HG03571 (cell line): ENCODE measurements around the gene MRNIP.

Experiments
- ATAC-seq: cut with Tn5 transposase; IDR thresholded peaks from one replicate; pipeline ENCODE4 v1.9.1; 2021; ENCODE audit not compliant: unreplicated experiment

Gene MRNIP, protein sequence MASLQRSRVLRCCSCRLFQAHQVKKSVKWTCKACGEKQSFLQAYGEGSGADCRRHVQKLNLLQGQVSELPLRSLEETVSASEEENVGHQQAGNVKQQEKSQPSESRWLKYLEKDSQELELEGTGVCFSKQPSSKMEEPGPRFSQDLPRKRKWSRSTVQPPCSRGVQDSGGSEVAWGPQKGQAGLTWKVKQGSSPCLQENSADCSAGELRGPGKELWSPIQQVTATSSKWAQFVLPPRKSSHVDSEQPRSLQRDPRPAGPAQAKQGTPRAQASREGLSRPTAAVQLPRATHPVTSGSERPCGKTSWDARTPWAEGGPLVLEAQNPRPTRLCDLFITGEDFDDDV

DNA sequence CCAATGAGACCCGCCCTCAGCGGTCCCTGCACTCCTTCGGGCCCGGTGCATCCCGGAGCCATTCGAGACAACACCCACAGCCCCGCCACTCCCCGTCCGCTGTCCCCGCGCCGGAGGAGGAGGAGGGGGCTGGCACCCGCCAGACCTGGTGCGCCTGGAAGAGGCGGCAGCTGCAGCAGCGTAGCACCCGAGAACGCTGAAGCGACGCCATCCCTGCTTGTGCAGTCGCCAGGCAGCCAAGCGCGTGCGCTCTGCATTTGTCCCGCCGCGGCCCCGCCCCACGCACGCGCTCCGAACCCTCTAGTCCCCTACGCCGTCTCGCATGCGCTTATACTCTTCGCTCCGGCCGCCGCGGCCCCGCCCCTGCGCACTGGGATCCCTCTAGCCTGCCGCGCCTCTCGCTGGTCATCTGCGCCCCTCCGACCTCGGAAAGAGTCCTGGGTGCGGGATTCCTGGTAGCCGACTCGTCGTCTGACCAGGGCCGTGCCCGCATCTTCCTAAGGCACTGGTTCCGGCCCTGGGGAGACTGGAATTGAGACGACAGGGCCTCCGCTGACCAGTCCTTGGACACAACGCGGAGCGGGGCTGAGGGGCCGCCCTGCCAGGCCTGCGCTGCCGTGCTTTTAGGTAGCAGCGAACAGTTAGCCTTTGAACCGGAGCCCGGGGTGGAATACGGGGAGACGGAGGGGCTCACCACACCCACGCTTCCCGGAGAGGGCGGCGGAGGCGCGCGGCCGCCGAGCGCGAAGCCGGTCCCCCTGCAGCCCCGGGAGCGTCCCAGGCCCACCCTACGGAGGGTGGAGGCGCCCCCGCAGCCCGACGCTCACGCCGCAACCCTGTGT lies at the start of gene MRNIP:
Gene MRNIP, minus strand, starts transcription at position 232 of the 842 bp plus-strand sequence. Its CDS starts 21 bp downstream, at position 211.
- ATAC-seq, result peak; percentile 96

DNA sequence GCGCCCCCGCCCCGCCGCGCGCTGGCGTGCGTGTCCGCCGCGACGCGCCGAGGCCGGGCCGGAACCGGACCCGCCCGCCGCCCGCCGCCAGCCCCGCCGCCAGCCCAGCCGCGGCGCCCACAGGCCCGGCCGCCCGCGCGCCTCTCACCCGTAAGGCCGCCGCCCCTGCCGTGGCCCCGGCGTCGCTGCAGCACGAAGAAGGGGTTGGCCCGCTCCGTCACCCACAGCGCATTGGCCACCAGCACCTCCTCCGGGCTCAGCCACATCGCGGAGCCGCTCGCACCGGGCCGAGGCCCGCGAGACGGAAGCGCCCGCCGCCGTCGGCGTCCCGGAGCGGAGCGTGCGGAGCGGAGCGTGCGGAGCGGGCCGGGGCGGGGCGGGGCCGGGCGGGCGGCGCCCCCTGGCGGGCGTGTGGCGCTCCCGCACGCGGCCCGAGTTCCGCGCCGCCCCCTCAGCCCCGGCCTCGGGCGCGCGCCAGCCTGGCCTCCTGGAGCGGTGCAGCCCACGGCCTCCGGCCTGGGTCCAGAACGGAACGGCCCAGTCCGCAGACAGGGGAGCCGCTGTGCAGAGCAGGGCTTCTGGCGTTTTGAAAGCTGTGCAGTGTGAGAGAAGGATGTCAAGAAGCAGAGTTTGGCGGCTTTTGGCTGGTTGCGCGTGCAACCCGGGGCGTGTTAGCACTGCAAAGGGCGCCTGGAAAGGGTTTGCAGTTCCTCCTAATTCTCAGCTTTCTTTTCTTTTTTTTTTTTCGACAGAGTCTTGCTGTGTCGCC lies 49.1 kb upstream of the MRNIP start, which contains the start of gene TBC1D9B:
Gene TBC1D9B, minus strand, starts transcription at position 342 of the 769 bp plus-strand sequence. Its CDS starts 76 bp downstream, at position 266.
- peak; percentile 92 for ATAC-seq

DNA sequence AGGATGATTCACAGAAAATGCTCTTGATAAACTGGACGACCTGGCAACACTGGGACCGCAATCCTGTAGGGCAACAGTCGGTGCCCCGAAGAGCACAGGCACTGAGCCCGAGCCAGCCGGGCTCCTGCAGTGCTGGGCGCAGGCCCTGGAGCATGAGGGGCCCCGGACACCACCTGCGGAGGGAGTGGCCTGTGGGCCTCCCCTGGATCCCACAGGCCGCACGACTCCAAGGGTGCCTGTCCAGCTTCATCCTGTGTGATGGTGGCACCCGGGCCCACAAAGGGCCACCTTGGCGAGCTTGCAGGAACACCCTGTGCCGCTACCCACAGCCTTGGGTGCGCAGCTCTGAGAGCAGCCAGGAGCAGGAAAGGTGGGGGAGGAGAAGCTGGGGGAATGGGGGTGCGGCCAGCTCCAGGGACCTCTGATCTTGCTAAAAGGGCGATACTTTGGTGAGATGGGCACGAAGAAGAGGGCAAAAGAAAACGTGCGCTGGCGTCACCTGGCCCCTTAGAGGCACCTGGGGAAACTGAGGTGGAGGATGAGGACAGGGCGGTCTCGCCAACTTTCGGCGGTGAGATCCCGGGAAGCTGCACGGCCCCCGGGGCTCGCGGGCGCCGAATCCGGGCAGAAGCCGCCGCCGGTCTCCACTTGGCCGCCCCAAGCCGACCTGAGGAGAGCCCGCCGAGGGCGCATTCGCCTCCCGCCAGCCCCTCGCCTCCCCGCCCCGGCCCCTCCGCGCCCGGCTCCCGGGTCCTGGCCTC lies 48.4 kb upstream of the MRNIP start:
- ATAC-seq, result peak; percentile 30

DNA sequence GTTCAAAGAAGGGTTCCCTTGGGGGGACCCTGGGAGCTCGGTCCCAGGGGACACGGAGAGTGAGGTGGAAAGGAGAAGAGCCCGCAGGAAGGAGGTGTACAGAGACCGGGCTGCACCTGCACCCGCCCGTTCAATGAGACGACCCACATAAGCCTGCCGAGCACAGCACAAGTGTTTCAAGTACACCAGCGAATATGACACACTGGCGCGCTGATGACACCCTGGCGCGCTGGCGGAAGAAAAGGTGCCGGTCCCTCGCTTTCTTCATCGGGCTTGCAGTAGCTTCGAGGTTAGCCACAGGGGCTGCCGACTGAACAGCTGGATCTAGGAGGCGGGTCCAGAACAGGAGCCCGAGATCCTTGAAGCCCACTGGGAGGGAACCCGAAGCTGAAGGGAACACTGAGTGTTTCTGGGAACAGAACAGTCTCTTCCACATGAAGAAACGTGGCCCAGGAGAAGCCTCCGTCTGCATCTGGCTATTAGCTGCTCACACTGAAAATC lies 47.7 kb upstream of the MRNIP start:
- ATAC-seq, result no peak

DNA sequence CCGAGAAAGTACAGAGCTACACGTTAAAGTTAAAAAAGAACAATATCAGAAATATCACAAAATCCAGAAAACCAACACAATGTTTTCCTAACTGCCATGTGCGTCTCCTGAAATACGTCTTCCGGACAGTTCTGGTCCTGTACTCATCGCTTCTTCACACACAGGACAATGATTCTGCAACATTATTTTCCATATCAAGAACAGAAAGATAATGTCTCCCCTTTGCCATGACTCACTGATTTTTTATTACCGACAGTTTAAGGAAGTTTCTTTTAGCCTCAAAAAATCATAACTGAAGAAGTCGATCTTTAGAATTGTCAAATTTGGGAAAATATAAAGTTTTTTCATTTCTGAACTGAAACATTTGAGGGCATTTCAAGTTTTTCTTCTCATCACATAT lies 46.5 kb upstream of the MRNIP start:
- no peak for ATAC-seq

DNA sequence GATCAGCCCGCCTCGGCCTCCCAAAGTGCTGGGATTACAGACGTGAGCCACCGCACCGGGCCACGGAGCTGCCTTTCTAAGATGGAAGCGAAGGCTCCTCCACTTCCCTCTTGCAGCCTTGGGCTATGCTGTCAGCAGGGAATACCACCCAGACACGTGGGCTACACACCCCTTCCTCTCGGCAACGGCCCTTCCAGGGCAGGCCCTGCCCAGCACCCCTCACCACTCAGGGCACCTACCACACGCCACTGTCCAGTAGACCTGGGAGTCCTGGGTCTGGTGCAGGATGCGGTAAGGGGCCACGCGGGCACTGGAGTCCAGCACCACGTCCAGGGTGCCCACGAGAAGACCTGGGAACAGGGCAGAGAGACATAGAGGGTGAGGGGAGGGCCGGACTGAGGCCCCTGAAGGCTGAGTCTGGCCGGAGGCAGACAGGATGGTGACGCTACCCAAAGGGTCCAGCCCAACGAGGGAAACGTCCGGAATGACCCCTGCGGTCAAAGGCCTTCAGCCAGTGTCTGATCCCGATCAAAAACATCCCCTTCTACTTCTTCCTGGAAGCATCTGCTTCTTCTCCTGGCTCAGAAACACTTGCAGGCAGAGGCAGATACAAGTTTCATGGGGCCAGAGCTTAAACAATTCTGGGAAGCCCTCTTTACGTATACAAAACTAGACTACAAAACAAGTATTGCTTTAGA lies 46.0 kb upstream of the MRNIP start:
- ATAC-seq, result no peak

DNA sequence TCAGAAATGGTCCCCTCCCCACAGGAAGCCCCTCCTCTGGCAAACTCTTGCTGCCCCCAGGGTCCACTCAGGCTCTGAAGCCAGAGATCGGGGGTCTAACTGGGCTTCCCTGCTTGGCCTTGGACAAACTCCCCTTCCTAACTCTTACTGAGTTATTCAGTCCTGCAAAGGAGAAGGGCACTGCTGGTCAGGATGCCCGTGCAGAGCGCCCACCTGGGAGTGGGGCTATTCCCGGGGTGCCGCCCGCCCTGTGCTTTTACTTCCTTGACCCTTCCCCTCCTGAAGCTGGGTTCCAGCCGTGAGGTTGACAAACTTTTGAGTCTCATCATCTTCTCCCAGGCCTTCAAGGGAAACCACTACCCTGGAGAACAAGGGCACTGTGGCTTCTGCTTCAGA lies 44.1 kb upstream of the MRNIP start:
- ATAC-seq, result no peak

DNA sequence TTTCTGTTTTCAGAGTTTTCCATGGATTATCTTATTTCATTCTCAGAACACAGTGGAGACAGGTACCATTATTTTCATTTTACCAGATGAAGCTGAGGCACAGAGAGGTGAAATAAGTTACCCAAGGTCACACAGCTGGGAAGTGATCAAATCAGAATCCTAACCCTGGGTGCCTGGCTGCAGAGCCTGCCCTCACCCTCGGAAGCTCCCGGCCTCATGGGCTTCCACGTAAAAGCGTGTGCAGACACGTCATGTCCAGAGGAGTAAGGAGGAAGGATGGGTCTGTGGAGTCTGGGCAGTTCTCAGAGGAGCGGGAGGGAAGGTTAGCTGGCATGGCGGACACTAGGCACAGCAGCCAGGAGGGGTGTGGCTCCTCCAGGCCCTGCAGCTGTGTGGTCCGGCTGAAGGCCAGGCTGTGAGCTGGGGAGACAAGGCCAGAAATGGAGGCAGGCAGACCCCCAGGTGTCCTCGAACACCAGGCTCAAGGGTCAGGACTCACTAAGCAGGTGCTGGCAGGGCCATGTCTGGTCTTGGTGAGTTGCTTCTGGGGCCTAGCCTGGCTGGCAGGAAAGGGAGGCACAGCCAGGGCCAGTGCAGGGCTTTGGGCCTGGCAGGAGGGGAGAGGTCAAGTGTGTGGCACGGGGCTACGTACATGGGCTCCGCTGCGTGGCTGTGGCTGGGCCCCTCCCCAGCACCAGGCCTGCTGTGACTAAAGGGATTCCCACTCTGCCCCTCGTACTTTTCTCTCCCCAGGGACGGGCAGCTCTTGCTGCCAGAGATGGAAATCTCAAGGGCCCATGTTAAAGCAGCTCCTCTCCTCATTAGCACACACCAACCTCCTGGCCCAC lies 43.5 kb upstream of the MRNIP start:
- no peak for ATAC-seq

DNA sequence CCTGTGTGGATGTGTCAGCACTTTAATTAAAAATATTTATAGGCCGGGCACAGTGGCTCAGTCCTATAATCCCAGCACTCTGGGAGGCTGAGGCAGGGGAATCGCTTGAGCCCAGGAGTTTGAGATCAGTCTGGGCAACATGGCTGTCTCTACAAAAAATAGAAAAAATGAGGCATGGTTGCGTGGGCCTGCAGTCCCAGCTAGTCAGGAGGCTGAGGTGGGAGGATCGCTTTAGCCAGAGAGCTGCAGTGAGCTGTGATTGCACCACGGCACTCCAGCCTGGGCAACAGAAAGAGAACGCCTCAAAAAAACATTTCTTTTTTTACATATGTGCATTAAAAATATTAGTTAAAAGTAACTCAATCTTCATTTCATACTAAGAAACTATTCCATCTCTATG lies 42.8 kb upstream of the MRNIP start:
- ATAC-seq, result no peak

DNA sequence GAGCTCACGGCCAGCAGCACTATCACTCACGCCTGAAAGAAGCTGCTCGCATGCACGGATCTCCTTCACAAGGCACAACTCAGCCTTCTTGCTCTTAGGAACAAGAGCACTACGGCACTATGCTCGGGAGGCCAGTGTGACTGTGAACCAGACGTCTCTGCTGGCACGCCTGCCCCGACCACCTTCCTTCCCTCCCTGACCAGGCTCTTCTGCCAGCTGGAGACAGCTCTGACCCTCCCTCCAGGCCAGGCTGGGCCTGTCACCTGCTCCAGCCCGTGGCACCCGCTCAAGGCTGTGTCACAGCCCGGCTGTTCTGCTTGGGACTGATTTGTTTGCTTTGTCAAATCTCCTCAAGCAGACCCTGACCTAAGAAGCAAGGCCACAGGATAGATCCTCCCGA lies 42.1 kb upstream of the MRNIP start:
- no peak for ATAC-seq

DNA sequence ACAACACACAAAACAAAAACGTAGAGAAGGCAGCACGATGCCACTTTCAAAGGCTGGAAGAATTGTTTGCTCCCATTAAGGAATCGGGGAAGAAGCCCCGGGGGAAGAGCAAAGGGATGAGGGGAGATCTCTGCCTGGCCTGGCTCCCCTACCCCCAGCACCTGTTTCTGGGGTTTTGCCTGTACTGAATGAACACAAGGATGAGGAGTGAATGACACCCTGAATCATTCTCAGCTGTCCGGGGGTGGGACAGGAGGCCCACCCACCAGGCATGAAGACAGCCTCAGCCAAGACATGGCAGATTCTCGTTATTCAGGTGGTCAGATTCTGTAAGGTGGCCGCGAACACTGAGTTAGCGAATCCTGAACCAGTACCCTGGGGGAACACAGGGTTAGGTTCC lies 41.6 kb upstream of the MRNIP start:
- ATAC-seq, result no peak

DNA sequence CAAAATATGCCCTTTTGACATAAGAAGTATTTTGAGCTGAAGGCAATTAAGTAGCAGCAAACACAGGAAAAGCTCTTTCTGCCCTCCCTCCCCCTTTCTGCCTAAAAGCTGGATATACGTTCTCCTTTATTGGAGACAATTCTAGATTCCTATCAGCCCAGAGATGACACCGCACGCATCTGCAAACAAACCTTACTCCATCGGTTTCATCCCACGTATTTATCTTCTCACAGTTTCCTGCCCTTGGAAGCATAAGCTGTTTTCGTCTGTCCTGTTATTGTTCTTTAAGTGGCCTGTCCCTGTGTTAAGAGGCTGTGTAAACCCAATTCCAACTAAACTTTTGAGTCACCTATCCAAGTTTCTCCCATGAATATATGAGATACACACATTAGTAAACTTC lies 37.2 kb upstream of the MRNIP start:
- no peak for ATAC-seq

DNA sequence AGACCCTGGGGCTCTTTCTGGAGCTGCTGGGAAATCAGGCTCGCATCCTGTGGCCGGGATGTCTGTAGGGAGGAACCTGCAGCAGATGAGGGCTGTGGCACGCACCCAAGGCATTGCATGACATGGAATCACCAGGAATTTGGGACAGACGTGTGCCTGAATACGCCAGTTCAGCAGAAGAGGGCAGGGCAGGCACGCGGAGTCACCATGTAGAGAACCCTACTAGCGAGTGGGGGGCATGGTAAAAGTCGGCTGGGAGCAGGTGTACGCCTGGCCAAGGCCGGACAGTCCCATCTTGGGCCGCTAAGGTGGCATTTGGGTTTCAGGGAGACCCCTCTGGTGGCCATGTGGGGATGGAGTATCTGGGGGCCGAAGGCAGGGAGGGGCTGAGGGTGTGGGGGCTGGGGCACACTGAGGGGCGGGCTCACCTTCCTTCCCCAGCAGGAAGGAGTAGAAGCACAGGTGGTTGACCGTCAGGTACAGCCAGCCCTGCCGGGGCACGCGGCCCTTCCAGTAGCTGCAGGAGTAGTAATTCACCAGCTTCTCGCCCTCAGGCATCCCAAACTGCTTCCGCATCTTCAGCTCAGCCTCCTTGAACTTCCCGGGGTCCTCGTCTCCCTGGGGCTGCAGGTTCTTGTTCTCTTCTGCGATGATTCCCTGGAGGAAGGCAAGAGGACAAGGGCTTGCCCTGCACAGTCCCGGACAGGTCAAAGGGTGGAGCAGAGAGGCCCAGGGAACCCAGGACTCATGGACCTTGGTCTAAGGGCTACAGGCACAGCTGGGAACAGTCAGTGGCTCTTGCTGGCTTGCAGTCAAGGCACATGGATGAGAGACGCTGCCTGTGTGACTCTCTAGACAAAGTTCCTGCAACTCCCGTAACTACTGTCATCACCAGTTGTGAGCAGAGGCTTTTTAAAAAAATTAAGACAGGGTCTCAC lies 35.6 kb upstream of the MRNIP start:
- ATAC-seq, result no peak

DNA sequence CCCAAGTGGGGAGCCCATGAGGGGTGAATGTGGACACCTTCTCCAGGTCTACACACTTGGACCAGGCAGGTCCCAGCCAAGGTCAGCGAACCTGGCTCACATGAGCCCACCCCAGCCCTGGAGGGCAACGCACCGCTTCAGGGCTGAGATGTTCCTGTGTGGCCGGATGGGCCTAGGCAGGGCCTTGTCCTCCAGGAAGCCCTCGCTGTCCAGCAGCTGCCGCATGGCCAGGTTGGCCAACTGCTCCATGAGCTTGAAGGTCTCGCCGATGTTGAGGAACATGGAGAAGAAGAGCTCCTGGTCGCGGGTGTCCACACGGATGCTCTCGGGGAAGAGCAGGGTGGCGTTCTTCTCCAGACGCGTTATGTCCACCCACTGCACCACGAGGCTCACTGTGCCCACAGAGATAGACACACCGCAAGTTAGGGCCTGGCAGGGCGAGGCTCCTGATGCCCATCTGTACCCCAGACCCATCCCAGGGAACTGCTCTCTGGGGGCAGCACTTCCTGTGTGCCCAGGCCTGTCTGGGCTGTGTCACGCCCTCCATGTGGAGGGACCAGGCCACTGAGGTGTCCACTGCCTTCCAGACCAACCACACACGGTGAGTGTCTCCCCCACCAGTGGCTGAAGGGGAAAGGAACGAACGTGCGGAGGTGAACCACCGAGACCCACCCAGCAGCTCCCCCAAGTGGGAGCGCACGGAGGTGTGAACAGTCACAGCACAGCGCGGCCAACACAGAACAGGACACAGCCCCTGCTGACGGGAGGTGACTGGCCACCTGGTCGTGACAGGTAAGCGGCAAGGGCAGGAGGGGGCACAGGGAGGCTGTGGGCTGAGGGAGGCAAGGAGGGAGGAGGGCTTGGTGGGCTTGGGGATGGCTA lies 34.7 kb upstream of the MRNIP start:
- ATAC-seq, result no peak

DNA sequence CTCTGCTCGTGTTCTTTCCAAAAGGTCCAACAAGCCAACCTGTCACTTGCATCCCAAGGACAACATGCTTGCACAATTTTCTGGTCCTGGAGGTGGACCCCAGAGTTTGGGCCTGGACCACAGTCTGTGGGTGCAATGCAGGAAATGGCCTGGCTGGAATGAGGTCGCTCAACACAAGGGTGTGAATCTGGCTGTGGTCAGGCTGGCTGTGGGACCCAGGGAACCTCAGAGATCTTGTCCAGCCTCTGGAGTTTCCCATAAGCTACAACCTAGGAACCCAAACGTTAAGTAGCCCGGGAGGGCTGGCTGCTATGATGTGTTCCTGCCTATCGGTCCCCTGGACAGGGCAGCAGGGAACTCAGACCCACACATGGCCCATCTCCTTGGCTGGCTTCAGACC lies 33.6 kb upstream of the MRNIP start:
- ATAC-seq, result no peak

DNA sequence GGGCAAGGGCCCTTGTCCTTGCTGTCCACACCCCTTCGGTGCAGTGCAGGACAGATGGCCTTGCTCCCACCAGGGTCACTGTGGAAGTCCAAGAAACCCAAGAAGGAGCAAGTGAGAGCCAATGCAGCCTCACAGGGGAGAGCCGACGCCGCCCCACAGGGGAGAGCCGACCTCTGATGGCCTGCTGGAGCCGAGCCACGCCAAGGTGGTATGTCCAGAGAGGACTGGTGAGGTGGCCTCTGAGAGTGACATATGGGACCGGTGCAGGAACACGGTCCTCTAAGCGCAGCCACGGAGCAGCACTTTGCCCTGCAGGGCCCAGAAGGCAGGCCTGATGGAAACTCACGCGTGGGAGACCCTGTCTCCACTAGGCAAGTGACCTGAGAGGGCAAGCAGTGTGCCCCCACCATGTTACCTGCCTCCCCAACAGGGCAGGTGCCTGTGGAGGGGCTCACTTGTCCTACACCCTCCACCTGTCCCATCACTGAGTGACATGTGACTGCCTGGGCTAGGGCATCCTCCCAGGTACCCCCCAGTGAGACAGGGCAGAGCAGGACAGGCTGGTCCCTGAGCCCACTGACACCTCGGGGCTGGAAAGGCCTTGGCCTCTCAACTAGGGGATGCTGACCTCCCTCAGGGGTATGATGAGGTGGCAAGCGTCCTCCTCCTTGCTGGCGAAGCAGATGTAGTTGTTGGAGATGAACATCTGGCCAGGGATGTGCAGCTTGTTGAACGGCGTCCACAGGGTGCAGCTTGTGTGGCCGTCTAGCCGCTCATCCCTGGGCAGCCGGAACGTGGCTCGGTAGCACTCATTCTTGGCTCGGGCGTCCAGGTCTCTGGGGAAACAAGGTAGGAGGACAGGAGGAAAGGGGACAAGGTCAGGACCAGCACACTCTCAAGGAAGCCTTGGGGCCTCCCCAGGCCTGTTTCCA lies 32.4 kb upstream of the MRNIP start:
- ATAC-seq, result no peak
